Ecto neural progenitor cell (in vitro differentiated cells): ENCODE results near the gene ADGRL1.
A peak's percentile ranks its signal among the peaks of the same experiment; 100 is the strongest.

ENCODE experiments used
- DNase-seq: peaks from one replicate; pipeline ENCODE4 v3.0.0-alpha.2; 2018; ENCODE audit warnings: low spot score

ADGRL1 gene

DNA sequence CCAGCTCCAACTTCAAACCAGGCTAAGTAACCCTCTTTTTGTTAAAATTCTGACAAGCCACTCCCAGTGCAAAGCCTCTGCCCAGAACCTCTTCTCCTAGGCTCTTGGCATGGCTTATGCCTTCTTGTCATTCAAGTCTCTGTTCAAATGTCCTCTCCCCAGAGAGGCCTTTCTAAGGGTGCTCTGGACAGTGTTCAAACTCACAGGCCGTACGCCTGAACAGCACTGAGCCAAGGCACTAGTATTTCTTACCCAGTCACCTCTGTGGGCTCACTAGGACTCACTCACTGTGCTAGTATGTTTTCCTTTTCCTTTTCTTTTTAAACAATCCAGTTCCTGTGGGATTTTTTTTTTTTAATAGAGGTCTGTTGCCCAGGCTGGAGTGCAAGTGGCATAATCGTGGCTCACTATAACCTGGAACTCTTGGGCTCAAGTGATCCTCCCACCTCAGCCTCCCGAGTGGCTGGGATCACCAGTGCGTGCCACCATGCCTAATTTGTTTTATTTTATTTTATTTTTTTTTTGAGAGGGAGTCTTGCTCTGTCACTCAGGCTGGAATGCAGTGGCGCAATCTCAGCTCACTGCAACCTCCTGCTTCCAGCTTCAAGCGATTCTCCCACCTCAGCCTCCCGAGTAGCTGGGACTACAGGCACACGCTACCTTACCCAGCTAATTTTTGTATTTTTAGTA, 67.2 kb downstream of the ADGRL1 start:
- no peak for DNase-seq

DNA sequence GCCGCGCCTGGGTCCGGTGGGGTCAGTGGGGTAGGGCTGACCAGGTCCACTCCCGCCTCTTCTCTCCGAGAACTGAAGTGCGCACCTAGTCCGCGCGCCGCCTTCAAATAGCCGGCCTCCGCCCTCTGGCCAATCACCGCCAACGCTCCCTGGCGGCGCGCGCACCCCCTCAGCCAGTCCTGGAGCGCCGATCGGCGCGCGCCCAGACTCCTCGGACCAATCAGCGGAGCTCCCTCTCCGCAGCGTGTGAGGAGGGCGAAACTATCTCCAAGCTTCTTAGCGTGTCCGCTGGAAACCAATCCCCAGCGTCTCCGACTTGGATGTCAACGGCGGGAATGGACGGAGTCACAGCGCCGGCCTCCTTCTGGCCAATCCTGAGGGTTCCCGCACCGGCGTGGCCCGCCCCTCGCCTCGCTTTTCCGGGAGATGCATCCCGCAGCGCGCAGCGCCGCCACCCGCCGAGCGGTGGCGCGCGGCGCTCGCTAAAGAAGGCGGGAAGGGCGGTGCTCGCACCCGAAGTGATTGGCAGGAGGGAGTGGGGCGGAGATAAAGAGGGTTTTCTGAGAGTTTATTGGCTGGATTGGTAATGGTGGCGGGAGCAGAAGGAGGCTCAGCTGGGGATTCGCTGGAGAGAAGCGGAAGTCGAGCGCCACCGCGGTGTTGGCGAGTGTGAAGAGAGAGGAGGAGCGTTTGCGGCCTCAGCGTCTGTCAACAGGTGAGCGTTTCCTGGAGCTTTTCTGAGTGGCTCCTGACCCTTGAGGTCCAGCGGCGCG, 69.3 kb downstream of the ADGRL1 start, which contains the start of gene ASF1B:
Gene ASF1B, minus strand, starts transcription at position 81 of the 773 bp plus-strand sequence. CDS start 133 bp downstream, outside the sequence.
- peak; percentile 99 for DNase-seq

DNA sequence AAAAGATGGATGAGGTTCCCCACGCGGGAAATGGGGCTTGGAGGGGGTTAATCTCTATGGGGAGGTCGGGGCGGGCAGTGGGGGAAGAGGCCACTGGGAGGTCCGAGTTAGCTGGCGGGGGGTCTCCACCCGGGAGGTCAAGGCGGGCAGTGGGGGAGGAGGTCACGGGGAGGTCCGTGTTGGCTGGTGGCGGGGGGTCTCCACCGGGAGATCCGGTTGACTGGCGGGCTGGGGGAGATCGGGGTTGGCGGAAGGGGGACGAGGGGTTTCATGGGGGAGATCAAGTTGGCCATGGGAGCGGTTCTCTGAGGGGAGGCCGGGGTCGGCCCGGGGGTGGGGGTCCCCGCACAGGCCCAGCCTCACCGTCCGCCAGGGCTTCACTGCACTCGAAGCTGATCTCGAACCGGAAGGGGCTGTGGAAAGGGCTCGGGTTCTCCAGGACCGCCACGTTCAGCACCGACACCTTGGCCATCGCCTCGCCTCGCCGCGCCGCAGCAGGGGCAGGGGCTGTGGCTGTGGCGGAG, 69.9 kb downstream of the ADGRL1 start:
- DNase-seq = no peak

DNA sequence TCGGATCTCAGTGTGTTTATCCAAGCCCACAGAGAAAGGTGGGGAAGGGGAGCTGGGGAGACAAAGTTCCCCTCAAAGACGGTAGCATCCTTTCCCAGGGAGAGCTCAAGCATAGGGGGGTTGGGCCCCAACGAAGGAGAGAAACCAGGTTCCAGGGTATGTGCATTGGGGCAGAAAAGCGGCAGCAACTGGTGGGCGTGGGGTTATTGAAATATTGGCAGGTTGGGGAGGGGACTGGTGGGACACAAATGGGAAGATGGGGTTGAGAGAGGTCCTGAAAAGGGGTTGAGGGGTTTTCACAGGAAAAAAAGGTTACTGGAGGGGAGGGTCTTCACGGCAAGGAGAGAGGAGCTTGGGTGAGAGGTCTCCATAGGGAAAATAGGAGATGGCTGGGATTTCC, 70.6 kb downstream of the ADGRL1 start:
- no peak for DNase-seq

DNA sequence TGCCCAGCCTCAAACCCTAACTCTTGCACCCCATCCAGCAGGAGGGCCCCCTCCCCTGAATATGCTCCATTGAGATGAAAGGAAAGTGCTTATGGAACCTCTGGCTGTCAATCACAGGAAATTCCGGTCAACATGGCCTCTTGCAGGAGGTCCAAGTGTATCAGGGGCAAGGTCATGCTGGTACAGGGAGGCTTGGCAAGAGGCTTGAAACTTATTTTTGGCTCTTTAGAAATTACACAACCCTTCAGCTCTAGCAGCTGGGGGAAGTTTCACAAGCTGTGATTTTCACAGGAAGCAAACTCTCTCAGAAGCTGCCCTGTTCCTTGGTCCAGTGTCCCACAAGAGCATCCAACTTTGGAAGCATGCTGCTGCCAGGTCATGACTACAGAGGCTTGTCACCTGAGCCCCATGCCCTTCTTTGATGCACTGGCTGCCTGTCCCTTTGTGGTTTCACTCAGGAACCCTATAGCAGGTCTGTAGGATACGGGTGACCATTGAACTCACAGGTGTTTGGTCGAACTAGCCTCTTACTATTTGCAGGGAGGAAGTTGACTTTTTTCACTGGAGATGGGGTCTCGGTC, 78.0 kb downstream of the ADGRL1 start:
- DNase-seq = no peak

DNA sequence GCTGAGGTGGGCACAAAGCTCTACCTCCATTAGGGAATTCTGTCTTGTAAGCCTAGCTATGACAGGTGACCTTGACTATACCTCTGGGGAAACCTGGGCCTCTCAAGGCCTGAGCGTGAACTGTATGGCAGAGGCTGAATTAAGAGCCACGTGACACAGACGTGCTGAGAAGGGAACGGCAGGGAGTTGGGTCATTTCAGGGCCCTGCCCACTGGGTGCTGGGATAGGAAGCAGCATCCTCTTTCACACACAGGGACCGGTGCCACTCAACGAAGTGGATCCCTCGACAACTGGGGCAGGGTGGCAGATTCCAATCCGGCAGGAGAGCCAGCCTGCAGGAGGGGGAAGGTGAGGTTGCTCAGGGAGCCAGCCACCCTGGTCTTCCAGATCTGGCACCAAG, 78.8 kb downstream of the ADGRL1 start:
- DNase-seq = no peak

DNA sequence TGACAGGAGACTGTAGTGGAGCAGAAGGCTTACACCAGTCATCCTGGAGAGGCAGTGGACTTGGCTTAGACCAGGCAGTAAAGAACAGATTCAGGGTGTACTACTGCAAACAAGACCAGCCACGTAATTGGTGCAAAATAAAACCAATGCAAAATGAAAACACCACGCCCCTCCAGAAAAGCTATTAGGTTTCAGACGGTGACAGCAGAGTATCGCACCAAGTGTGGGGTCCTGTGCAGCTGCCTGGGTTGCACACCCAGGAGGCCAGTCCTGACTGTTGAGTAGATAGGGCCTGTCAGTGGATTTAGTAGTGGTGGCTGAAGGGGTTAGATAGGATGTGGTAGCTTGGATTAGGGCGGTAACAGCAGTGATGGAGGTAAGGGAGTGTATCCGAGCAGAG, 83.0 kb downstream of the ADGRL1 start:
- no peak for DNase-seq

DNA sequence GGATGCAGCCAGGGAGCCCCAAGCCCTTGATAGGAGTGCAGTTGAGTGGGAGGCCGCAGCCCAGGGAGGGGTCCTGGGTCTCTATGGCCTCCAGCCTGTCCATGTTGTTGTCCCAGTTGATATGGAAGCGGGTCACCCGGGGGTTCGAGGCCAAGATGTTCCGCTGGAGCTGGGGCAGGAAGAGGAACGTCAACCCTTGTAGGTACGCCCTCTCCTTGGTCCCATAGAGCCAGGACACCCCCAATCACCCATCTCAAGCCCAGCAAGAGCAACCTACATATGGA, 85.5 kb downstream of the ADGRL1 start:
- no peak for DNase-seq

DNA sequence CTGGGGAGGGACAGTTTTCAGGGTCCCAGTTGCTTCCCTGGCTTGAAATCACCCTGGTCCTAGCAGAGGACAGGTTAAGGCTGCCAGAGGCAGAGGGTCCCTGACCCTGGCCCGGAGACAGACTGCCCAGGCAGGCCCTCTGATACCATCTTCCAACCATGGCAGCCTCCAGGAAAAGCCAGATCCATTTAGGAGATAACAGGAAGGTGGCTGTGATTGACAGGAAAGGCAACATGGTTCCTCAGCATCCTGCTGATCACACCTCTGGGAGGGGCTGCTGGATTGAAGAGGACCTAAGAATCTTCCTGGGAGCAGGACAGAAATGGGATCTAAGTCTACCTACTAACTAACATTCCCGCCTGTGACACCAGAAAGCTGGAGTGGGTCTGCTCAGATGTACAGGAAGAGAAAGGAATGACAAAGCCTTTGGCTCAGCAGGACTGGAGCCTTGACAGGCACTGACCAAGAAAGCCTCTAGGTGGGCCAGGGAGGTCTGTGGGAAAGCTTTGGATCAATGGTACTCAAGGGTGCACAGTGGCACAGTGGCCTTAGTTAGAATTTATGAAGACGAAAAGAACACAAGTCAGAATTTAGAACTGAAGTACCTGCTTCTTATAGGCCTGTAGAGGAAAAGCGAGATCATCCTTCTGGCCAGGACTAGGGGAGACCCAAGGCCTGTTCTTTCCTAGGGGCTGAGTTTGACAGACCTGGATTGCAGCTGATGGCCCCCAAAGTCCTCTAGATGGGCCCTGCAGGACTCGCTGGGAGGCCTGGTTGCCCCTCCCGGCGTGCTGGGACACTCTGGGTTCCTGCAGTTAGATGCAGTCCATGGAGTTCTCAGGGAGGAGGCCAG, 86.1 kb downstream of the ADGRL1 start:
- no peak for DNase-seq

DNA sequence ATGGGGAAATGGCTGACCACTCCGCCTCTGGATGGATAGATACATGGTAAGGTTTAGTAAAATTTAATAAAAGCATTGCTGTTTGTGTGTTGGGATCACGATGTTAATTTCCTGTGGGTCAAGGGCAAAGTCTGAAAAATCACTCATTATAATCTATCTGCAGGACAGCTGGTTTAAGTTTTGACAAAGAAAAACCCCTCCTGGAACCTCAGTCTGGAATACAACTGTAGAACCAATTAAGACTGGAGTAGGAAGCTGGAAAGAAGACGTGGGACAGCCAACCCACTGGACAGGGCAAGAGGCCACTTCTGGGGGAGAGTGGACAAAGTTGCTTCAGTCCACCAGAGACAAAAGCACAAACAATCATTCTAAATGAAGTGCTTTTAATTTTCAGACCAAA, 86.8 kb downstream of the ADGRL1 start:
- no peak for DNase-seq

DNA sequence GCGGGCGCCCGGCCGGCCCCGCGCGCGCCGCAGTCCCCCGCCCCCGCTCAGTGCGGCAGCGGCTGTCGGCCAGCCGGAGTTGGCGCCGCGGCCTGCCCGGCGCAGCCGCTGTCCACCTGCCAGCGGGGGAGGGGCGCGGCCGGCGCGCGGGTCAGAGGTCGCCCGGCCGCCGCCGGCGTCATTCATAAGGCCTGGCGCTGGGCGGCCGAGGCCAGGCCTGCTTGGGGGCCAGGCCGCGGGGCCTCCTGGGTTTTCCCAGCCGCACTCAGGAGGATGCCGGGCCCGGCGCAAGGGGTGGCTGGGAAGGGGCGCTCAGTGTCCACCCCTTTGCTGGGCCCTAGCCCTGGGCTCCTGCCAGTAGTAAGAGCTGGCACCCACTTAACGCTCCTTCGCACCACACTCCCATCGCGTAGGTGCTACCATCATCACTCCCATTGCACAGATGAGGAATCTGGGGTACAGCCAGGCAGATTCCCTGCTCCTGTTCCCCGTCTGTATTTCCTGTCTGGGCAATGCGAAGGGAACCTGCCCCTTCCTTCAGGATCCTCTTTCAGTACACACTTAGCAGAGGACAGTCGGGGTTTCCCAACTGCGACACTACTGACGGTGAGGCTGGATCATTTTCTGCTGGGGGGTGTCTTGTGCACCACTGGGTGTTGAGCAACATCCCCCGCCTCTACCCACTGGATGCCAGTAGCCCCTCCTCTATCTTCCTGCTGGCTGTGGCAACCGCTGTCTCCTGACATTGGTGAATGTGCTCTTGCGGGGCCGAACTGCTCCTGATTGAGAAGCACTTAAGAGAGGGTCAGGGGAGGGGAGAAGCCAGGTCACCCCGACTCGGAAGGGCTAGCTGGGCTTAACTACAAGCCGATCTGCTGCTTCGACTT, 87.6 kb downstream of the ADGRL1 start:
- DNase-seq = no peak

DNA sequence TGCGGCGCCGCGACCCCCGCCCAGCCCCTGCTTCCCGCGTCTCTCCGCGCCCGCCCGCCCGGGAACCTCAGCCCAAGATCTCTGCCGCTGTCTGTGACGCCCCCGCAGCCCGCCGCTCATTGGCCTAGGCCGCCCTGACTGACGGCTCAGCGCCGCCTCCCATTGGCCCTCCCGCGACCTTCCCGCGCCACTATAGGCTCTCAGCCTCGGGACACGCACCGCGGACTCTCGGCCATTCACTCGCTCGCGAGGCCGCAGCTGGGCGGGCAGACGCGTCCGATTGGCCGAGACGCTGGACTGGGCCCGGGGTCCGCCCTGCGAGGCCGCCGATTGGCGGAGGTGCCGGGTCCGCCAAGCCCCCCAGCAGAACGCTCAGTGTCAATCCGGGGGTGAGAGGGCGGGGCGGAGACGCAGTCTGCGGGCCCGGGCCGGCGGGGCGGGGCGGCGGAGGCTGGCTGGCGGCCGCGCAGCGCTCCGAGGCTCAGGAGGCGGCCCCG, 88.3 kb downstream of the ADGRL1 start, which contains the start of gene PRKACA:
Gene PRKACA, minus strand, starts transcription at position 95 of the 497 bp plus-strand sequence. CDS start 215 bp downstream, outside the sequence.
- DNase-seq = peak; percentile 99

DNA sequence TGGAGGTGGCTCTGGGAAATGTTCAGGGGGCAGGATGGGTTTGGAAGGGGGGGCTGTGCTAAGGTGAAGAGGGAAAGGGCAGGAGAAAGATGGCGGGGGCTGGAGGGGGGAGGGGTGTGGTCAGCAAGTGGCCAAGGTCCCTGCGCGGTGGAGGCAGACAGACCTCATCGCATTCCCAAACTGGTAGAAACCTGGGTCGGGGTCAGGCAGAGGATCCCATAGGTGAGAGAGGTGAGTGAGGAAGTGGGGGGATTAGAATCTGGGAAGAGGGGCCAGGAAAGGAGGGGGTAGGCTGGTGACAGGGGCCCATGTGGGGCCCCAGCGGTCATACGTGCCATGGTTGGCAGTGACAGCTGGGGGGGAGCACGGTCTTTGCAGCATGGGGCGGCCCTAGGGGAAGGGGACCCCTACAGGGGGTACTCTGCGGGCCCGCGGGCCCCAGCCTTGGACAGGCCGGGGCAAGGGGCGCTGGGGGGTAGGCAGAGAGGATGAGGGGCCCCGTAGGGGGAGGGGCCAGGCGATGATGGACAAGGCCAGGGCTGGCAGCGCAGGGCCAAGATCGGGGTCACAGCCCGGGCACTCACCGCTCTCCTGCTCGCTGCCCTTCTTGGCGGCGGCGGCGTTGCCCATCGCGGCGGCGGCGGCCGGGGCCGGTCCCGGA, 88.9 kb downstream of the ADGRL1 start:
- peak; percentile 59 for DNase-seq

DNA sequence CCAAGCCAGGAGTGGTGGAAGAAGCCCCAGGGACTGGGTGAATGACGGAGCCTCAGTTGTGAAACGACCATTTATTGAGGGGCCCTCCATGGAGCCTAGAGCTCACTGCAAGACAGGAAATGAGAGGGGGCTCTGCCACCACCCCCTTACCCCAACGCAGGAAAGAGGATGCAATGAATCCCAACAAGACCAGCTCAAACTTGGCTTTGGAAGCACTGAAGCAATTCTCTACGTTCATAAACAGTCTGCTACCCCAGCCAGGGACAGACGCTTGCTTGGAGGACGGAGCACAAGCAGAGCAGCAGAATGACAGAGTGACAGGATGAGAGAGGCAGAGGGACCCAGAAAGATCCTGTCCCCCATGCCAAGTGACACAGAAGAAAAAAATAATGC, 89.4 kb downstream of the ADGRL1 start:
- DNase-seq = no peak

DNA sequence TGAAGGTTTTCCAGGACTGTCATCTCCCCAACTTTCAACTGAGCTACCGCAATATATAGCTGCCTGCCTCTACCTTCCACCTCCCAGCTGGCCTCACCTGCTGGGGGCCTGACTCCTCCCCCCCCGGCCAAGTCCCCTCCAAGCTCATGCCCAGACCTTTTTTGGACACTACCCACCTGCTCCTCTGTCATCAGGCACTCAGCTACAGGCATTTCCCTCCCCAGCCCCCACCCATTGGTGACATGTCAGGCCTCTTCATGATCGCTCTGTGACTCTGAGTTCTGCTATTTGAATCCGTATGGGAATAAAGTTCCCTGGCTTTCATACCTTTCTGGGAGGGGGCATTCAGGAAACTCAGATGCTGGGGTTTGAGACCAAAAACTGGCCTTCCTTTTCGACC, 90.2 kb downstream of the ADGRL1 start:
- no peak for DNase-seq

DNA sequence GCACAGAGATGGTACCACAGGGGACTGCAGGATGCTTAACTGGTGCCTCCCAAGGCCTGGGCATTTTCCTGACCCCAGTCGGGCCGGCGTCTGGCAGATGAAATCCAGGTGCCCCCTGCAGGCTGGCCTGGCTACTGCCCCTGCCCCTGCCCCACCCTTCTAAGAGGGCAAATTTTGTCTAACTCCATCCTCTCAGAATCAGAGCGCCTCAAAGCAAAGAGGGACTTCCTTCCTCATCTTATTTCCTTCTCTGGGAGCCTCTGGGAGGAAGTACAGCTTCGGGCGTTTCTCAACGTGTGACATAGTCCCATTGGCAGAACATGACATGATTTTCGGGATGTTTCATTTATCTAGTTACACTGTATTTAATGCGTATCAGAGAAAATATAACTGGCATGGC, 91.1 kb downstream of the ADGRL1 start:
- no peak for DNase-seq

DNA sequence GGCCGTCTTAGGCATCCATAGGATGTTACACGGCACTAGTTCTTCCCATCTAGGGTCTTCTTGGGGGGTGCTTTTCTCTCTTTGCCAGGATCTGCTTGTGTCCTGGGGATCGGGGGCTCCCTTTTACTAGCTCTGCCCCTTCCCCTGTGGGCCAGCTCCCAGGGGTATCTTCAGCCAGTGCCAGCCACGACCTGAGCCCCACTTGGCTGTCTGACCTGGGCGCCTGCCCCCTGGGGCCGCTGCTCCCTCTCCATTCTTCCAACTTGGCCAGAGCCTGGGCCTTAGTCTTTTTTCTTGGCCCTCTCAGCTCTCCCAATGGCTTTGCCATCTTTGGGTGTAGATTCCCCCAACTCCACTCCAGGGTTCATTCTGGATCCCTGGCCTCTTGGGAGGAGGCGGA, 91.5 kb downstream of the ADGRL1 start:
- no peak for DNase-seq

DNA sequence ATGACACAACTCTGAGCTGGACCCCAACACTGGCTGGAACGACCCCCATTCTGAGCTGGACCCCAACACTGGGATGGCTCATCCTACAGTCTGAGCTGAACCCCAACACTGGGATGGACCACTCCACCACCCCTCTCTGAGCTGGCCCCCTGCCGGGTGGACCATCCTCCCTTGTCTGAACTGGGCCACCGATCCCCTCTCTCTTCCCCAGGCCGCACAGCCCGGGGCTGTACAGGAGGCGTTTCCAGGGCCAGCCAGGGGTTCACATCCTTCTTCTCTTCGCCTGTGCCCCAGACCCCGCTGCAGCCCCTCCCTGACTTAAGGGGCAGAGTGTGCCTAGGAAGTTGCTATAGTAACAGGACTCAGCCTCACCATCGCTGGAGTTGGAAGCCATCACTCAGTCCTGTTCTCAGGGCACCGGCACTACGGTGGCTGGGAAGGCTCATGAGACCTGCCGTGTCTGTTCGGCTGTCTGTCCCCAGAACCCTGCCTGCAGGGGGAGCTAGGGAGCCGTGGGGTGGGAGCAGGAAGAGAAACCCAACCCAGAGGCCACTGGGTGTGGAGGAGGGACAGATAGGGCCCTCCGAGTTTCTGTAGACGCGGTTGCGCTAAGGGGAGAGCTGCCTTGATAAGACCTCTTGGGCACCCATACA, 92.1 kb downstream of the ADGRL1 start:
- DNase-seq = no peak

DNA sequence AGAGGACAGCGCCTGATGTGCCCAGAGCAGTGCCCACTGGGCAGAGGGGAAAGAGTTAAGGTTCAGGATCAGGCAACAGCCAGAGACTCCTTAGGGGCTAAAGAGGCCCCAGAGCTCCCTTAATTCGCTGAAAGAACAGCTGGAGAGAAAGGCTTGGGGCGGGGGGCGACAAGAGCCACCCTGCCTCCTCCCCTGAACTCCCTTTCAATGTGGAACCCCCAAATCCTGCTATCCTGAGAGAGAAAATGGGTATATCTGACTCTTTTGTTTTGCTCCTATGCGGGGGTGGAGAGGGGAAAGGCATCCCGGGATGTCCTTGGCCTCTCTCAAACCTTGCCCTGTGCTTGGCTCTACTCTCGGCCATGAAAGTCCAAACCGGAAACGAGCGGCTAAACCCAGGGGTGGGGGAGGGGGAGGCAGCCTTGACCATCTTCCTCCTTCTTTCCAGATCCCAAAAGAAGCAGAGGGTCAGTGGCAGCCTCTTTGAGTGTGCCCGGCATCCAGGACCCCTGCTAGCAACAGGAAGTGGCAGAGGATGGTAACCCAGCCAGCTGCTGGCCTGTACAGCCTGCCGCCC, 93.1 kb downstream of the ADGRL1 start:
- DNase-seq = no peak
